Muscle layer of colon (tissue), 2 donors: Measurements from ENCODE around the gene STK31.
"Not testable (repeated sequence)": the region's sequence is repeated elsewhere in the genome, so short reads cannot be mapped to it uniquely, and the experiment has no call there.

Experiments
- H3K27ac ChIP-seq: one replicate; pipeline ENCODE4 v1.7.0; 2013; ENCODE audit warnings: low read depth, mild to moderate bottlenecking, low read length, moderate library complexity
- H3K27me3 ChIP-seq, 2 donors: one replicate each; pipeline ENCODE4 v1.7.0; 2013; ENCODE audit warnings: low read length in 2 of 2, mild to moderate bottlenecking in 2 of 2; ENCODE audit not compliant: insufficient read depth in 2 of 2, control insufficient read depth in 1 of 2
- H3K36me3 ChIP-seq: one replicate; pipeline ENCODE4 v1.7.0; 2013; ENCODE audit warnings: mild to moderate bottlenecking, low read length; ENCODE audit not compliant: insufficient read depth
- H3K4me1 ChIP-seq: one replicate; pipeline ENCODE4 v1.7.0; 2013; ENCODE audit warnings: mild to moderate bottlenecking, low read length; ENCODE audit not compliant: insufficient read depth
- H3K4me3 ChIP-seq, 2 donors: one replicate each; pipeline ENCODE4 v1.7.0; 2013; ENCODE audit warnings: low read length in 2 of 2, low read depth in 1 of 2, mild to moderate bottlenecking in 1 of 2, moderate library complexity in 1 of 2
- H3K9ac ChIP-seq: one replicate; pipeline ENCODE4 v1.7.0; 2013; ENCODE audit warnings: low read length
- H3K9me3 ChIP-seq: one replicate; pipeline ENCODE4 v1.7.0; 2013; ENCODE audit warnings: mild to moderate bottlenecking, low read length
- donor health status: abdominal sarcoma.
- donor health status: Adenocarcinoma of cecum.

The STK31 gene, protein sequence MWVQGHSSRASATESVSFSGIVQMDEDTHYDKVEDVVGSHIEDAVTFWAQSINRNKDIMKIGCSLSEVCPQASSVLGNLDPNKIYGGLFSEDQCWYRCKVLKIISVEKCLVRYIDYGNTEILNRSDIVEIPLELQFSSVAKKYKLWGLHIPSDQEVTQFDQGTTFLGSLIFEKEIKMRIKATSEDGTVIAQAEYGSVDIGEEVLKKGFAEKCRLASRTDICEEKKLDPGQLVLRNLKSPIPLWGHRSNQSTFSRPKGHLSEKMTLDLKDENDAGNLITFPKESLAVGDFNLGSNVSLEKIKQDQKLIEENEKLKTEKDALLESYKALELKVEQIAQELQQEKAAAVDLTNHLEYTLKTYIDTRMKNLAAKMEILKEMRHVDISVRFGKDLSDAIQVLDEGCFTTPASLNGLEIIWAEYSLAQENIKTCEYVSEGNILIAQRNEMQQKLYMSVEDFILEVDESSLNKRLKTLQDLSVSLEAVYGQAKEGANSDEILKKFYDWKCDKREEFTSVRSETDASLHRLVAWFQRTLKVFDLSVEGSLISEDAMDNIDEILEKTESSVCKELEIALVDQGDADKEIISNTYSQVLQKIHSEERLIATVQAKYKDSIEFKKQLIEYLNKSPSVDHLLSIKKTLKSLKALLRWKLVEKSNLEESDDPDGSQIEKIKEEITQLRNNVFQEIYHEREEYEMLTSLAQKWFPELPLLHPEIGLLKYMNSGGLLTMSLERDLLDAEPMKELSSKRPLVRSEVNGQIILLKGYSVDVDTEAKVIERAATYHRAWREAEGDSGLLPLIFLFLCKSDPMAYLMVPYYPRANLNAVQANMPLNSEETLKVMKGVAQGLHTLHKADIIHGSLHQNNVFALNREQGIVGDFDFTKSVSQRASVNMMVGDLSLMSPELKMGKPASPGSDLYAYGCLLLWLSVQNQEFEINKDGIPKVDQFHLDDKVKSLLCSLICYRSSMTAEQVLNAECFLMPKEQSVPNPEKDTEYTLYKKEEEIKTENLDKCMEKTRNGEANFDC

DNA sequence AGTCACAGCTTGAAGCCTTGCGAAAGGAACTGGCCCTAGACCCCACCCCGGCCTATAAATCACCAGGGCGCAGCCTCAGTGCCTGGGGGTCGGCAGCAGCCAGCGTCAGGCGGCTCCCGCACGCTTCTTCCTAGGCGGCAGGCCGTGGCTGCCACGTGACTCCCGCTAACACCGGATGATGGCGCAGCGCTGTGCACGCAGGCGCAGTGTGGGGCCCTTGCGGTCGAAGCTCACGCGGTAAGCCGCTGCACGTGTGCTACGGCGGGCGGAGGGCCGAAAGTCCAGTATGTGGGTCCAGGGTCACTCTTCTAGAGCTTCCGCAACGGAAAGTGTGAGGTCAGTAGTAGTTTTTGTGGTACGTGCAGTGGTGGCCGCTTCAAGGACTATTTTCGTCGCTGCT lies at the start of gene STK31:
TSS of gene STK31 (plus strand) at position 220 of the 400 bp plus-strand sequence. CDS start at position 287, 67 bp downstream.
- peaks cover 7% of the 10 kb centered on the region for H3K9me3 ChIP-seq
- no peaks in the 10 kb centered on the region for H3K36me3 ChIP-seq
- no peak within 1 kb of the TSS for H3K4me3 ChIP-seq
- no peak within 1 kb of the TSS for H3K27ac ChIP-seq
- H3K4me1 ChIP-seq, result no peaks in the 10 kb centered on the region
- no peak within 1 kb of the TSS for H3K9ac ChIP-seq
- H3K27me3 ChIP-seq, result no peaks in the 10 kb centered on the region

DNA sequence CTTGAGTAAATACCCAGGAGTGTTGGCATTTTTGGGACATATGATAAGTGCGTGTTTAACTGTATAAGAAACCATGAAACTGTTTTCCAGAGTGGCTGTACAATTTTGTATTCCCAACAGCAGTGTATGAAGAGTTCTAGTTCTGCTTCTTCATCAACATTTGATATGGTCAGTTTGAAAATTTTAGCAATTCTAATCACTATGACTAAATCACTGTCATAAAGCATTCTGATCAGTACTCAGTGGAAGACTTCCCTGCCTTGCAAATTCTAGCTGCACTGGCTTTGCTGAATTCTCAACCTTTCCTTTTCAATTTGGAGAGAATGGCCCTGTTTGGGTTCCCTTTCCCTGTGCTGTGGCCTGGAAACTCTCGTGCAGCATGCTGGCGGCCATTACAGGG lies 48.6 kb upstream of the STK31 start:
- Histone ChIP-seq H3K36me3 (no peaks in the 10 kb centered on the region), H3K9me3 (no peaks in the 10 kb centered on the region), H3K4me3 (no peak overlapping the region), H3K27me3 (no peaks in the 10 kb centered on the region), H3K27ac (no peak overlapping the region), H3K9ac (no peak overlapping the region), H3K4me1 (no peaks in the 10 kb centered on the region)

GRCh38 chr7:23662124-23662983 lies 47.7 kb upstream of the STK31 start:
- Histone ChIP-seq H3K9me3 (no peaks in the 10 kb centered on the region), H3K4me1 (no peaks in the 10 kb centered on the region), H3K27ac (no peak overlapping the region), H3K27me3 (no peaks in the 10 kb centered on the region), H3K36me3 (no peaks in the 10 kb centered on the region), H3K4me3 (no peak overlapping the region), H3K9ac (no peak overlapping the region)

DNA sequence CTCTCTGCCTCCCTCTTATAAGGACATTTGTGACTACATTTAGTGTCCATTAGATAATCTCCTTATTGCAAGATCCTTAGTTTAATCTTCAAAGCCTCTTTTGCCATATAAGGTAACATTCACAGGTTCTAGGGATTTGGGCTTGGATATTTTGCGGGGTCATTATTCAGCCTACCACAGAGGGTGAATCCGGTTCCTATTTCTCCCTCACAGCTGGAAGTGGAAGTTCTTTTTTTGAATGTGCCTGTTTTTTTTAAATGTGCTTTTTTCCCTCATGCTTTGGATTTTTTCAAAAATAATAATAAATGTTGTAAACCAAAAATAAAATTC lies 47.1 kb upstream of the STK31 start:
- H3K27me3 ChIP-seq, result no peaks in the 10 kb centered on the region
- H3K4me3 ChIP-seq, result no peak overlapping the region
- H3K27ac ChIP-seq, result no peak overlapping the region
- no peaks in the 10 kb centered on the region for H3K9me3 ChIP-seq
- H3K36me3 ChIP-seq, result no peaks in the 10 kb centered on the region
- H3K9ac ChIP-seq, result no peak overlapping the region
- no peaks in the 10 kb centered on the region for H3K4me1 ChIP-seq

DNA sequence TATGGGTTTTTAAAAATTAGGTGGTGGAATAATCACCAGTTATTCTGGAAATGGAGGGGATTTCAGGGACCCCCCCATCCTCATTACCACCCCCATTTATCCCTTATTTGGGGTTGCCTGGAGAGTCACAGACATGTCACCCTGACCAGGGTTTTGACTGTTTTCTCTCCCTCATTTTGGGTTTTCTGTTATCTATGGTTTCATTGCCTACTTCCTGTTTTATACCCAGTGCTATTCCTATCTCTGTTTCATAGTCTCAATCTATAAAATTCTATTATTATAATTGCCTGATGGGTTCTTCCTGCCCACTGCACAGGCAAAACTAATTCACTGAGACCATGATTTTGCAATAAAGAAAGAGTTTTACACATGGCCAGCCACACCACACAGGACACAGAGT lies 45.9 kb upstream of the STK31 start:
- H3K27me3 ChIP-seq, result no peaks in the 10 kb centered on the region
- H3K4me1 ChIP-seq, result no peaks in the 10 kb centered on the region
- H3K4me3 ChIP-seq, result no peak overlapping the region
- H3K27ac ChIP-seq, result no peak overlapping the region
- no peak overlapping the region for H3K9ac ChIP-seq
- H3K36me3 ChIP-seq, result no peaks in the 10 kb centered on the region
- no peaks in the 10 kb centered on the region for H3K9me3 ChIP-seq

DNA sequence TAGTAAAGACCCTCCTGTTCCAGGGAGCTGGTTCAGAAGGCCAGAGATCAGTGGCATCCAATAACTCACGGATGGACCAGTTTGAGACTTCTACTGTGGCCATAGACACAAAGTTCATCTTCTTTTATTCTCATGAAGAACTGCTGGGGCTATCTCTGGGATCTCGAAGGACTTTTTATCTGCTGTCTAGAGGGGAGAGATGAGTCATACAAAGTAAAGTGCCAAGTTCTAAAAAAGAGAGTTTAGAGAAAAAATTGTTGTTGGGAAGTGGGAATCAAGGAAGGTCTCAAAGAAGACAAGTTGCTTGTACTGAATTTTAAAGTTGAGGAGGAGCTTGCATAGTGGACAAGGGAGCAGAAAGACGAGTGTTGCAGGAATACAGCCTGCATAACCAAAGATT lies 38.0 kb upstream of the STK31 start:
- no peak overlapping the region for H3K4me3 ChIP-seq
- H3K4me1 ChIP-seq, result no peaks in the 10 kb centered on the region
- H3K27ac ChIP-seq, result no peak overlapping the region
- H3K36me3 ChIP-seq, result no peaks in the 10 kb centered on the region
- no peak overlapping the region for H3K9ac ChIP-seq
- no peaks in the 10 kb centered on the region for H3K9me3 ChIP-seq
- no peaks in the 10 kb centered on the region for H3K27me3 ChIP-seq

DNA sequence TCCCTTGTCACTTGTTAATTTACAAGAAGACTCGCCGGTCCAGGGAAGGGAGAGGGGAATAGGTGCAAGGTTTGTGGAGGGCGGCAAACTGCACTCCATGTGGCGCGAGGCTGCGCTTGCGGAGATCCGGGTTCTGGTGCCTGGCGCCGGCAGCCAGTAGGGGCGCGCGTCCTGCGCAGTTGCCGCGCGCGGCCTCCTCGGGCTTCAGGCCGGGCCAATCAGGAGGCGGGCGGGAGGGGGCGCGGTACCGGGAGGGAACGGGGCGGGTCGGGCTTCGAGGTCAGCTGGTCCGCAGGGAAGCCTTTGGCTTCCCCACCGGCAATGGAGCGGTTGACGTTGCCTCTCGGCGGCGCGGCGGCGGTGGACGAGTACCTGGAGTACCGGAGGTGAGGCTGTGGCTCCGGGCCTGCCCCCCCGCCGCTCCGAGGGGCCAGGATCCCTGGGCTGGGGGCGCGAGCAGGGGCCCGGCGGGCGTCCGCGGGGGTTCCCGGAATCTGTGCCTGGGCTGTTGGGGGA lies 30.1 kb upstream of the STK31 start, which contains the start of gene FAM221A:
TSS of gene FAM221A (plus strand) at position 302 of the 516 bp plus-strand sequence. CDS start at position 322, 20 bp downstream.
- H3K27me3 ChIP-seq, result no peaks in the 10 kb centered on the region
- H3K36me3 ChIP-seq, result no peaks in the 10 kb centered on the region
- peak within 1 kb of the TSS; percentile 65 to 92 for H3K4me3 ChIP-seq
- H3K9me3 ChIP-seq, result no peaks in the 10 kb centered on the region
- peak within 1 kb of the TSS; percentile 49 for H3K9ac ChIP-seq
- peak within 1 kb of the TSS; percentile 8 for H3K27ac ChIP-seq
- peaks cover 9% of the 10 kb centered on the region for H3K4me1 ChIP-seq

DNA sequence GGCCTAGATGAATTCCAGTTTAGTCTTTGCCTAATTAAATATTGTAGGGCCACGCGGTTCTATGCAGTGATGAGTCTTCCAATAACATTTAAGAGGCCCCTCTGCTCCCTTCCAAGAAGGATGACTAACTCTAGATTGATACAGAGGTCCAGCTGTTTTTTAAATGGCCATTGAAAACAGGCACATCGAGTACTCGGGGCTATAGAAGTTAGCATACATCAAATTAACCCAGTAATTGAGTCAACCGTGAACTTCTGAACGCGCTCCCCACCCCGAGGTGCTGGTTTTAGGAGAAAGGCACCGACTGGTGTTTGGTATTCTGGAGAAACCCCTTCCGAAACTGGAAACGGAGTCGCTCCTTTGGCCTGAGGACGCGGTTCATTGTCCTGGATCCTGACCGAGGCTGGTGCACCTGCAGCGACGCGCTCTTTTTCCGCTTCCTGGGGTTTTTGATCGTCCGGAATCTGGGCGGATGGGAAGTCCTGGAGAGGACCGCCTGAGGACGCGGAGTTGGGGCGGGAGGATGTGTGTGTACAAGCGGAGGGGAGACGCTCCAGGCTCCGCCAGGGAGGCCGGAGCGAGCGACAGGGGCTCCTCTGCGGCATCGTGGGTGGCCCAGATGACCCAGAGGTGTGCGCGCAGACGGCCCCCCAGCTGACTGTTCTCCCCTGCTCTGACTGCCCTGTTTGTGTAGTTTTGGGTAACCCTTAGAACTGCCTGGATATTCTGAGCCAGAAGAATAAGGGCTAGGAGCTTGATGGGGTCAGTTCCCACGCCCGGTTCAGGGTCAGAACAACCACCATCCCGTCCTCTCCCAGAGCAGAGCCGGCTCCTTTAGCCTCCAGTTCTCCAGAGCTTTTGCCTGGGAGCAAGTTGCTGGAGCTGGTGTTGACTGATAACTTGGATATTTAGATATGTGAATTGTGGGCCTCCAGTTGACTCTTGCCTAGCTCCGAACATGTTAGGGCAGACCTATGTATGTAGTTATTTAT lies 29.3 kb upstream of the STK31 start:
- H3K27me3 ChIP-seq, result no peaks in the 10 kb centered on the region
- H3K36me3 ChIP-seq, result no peaks in the 10 kb centered on the region
- peak overlapping the region; percentile 8 for H3K27ac ChIP-seq
- H3K9ac ChIP-seq, result peak overlapping the region; percentile 49
- H3K9me3 ChIP-seq, result no peaks in the 10 kb centered on the region
- peaks cover 9% of the 10 kb centered on the region for H3K4me1 ChIP-seq
- peak overlapping the region; percentile 65 to 92 for H3K4me3 ChIP-seq

- not testable (repeated sequence) for H3K9ac ChIP-seq, H3K4me3 ChIP-seq, H3K4me1 ChIP-seq, H3K27me3 ChIP-seq, H3K36me3 ChIP-seq, H3K9me3 ChIP-seq, H3K27ac ChIP-seq
Observed at GRCh38 chr7:23684041-23684440, 26.0 kb upstream of the STK31 start.

DNA sequence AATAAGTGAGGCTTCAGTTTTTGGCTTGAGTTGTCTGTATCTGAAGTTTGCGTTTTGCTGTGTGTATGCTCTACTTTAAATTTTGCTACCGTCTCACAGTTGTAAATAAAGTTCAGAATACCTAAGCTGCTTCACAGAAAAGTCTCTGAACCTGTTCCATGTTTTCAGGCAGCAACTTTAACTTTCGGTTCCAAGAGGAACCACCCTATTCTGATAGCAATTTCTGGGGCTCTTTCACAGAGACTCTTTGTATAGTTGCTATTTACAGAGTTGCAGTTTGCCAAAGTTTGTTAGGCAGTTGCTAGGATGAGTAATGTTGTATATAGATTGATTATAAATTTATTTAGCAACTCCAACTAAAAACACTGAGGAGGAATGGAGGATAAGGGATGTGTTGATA lies 24.3 kb upstream of the STK31 start:
- Histone ChIP-seq H3K9ac (no peak overlapping the region), H3K27ac (no peak overlapping the region), H3K4me1 (peaks cover 3% of the 10 kb centered on the region), H3K4me3 (no peak overlapping the region), H3K36me3 (no peaks in the 10 kb centered on the region), H3K27me3 (no peaks in the 10 kb centered on the region), H3K9me3 (no peaks in the 10 kb centered on the region)
